HG03575 (cell line): Measurements from ENCODE around the gene FAM219A.
A peak's percentile ranks its signal among the peaks of the same experiment; 100 is the strongest.

Experiments used
- ATAC-seq: cut with Tn5 transposase; IDR thresholded peaks from one replicate; pipeline ENCODE4 v1.9.1; 2021; ENCODE audit not compliant: unreplicated experiment, insufficient number of reproducible peaks, low FRiP score; ENCODE audit errors: extremely low read depth

FAM219A gene, protein sequence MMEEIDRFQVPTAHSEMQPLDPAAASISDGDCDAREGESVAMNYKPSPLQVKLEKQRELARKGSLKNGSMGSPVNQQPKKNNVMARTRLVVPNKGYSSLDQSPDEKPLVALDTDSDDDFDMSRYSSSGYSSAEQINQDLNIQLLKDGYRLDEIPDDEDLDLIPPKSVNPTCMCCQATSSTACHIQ

DNA sequence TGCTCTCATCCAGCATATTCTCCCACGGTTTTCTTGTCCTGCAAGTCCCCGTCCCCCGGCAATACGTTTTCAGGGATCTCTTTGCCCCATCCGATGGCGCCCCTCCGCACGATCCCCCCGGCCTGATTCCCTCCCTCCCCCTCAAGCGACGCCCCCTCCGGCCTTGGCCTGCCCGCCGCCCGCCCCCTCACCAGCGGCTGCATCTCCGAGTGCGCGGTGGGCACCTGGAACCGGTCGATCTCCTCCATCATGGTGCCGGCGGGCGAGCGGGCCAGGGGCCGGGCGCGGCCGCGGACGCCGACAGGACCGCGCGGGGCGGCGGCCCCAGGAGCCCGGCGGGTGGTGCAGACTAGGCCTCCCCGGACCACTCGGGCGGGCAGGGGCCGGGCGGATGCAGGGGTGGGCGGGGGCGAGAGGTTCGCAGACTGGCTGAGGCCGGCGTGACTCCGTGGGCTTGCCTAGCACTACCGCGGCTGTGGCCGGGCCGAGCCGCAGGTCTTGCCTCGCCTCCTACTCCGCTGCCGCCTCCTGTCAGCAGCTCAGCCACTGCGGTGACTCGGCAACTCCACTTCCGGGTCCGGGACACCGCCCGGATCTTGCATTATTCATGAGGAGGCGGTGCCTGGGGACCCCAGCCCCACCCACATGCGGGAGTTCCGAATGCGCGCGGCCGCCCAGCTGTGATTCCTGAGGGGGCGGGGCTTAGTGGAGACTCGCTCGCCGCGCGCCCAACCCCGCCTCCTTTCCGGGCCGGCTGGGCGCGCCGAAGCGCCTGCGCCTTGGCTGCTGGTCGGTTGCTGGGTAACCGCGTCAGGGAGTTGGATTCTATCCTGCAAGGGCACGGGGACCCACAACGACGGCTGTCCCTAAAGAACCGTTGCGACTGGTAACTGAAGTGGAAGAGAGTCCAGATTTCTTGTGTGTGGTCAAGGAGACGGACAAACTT lies at the start of gene FAM219A, which contains the start of gene DNAI1:
FAM219A (minus strand) TSS at position 558 of the 946 bp plus-strand sequence; CDS start at position 251, 307 bp downstream.
DNAI1 (plus strand) TSS at position 793 of the 946 bp plus-strand sequence. CDS start 201 bp downstream, outside the sequence.
- ATAC-seq, result peak; percentile 75

DNA sequence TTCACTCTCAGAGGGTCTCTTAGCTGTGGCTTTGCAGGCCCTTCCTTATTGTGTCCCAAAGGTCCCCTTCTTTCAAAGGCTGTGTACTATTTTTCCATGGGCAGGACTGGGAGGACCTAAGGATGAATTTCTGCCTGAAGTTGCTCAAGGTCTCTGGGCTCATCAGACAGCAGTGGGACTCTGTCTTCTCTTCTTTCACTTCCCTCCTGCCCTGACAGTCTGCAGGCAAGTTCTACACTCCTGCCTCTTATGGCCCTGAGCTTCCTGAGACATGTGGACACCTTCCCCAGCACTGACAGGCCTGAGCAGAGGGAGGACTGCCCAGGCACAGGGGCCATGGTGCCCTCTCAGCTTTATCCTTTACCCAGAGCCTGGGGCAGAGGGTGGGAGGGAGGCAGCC lies 49.6 kb upstream of the FAM219A start:
- ATAC-seq, result no peak

DNA sequence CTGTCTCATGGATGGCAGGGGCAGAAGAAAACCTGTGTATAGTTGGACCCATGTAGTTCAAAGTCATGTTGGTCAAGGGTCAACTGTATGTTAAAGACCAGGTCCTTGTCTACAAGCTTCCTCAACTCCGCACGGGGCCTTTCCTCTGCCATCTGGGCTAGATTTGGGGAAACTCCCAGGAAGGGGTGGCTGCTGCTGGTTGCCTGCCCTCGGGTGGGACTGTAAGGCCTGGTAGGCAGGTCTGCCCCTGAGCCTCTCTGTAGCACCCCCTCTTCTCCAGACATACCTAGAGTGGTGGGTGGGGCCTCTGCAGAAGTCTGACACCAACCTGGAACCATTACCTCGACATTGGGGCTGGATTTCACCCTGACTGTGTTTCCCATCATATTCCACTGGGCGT lies 49.2 kb upstream of the FAM219A start:
- no peak for ATAC-seq

DNA sequence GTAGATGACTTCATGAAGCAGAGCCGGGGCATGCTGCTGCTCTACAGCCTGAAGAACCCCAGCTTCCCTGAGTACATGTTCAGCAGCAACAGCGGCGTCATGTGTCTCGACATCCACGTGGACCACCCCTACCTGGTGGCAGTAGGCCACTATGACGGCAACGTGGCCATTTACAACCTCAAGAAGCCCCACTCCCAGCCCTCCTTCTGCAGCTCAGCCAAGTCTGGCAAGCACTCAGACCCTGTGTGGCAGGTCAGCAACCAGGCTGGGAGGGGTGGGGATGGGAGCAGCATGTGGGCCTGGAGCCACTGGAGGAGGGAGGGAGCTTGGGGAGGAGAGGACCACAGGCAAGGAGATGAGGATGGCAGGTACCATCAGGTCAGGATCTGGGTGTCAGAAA lies 48.3 kb upstream of the FAM219A start:
- ATAC-seq, result no peak

DNA sequence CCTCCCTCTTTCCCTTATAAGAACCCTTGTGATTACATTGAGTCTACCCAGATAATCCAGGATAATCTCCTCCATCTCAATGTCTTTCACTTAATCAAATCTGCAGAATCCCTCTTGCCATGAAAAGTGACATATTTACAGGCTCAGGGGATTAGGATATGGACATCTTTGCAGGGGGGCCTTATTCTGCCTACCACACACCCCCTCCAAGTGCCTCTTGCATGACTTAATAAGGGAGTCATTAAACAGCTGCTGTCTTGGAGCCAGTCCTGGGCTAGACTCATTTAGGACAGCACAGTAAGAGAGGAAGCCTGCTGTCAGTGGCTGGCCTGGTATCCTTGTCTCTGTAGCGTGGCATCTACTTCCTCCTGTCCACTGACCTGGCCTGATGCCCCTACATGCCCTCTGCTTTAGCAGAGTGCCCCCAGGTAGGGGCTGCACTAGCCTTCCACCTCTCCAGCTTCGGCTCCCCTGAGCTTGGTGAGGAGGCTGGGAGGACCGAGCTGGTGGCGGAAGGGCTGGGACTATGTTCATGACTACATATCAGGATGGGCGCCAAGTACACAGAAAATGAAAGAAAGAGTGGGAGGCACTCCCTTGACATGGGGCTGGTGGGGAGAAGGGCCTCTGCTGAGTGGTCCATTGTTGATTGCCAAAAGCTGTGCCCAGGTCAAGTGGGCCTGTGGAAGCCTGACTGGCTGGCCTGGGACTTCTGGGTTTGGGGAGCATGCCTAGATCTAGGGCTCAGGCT lies 47.2 kb upstream of the FAM219A start:
- no peak for ATAC-seq

DNA sequence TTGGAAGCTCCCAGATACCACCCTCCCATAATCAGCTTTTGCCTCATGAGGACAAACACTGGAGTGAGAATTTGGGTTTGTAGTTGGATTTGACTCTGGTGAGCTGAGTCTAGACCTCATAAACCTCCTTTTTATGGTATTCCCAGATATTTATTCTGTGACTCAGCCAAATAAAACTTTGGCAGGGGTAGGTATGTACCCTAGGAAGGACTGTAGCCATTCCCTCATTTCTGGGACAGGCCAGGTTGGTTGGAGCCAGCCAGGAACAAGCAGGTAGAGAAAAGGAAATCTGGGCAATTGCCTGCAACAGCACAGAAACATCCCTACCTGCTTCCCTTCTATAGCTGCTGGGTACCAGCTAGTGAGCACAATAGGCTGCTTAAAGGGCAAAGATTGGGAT lies 45.0 kb upstream of the FAM219A start:
- ATAC-seq, result no peak

DNA sequence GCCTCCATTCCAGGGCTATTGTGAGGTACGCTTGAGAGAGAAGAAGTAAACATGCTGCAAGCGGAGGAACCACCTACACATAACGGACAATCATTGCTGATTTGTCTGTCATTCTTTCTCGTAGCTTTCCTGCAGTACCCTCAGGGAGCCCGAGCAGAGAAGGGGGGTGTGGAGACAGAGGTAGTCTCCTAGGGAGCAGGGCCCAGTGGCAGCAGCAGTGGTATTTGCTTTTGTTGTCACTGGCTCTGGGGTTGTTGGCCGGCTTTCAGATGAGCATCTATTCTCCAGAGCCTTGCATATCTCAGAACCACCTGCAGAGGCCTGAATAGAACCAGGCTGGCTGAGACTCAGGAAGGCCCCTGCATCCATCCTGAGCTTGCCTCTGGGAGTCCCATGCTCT lies 44.5 kb upstream of the FAM219A start:
- no peak for ATAC-seq

DNA sequence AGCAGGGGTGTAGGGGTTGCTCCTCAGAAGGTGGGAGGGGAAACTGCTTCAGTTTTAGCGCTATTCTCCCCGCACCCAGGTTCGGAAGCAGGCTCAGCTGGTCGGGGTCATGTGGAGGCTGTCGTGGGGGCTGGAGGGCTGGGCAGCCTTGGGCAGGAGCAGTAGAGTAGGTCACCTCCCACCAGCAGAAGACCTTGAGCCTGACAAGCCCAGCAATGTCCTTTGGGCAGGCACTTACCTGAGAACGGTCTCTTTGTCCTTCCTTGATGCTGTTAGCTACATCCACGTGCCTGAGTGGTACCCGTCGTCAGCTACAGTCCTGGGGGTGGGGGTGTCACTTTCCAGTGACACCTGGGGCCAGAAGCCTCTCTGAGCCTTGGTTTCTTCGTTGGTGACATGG lies 44.1 kb upstream of the FAM219A start:
- ATAC-seq, result no peak

DNA sequence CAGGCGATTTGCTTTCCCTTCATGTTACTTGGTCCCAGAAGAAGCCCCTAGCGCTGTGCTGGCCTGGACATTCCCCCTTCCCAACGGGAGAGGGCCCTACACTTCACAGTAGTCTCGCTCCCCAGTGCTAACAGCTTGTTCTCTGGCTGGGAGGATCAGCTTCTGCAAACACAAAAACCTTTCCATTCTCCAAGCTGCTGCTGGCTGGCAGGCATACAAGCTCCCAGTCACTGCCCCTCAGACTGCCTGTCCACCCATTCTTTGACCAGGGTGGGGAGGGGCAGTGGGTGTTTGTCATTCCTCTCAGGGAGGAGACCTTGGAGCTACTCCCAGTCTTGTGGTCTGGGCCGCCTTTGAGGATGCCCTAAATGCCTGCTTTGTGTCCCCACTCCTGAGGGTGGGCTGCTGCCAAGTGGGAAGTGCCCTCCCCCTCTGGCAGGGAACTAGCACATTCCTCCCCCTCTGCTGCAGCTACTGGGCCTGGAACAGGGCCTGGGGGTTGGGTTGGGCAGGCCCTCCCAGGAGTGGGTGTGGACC lies 43.6 kb upstream of the FAM219A start:
- no peak for ATAC-seq

DNA sequence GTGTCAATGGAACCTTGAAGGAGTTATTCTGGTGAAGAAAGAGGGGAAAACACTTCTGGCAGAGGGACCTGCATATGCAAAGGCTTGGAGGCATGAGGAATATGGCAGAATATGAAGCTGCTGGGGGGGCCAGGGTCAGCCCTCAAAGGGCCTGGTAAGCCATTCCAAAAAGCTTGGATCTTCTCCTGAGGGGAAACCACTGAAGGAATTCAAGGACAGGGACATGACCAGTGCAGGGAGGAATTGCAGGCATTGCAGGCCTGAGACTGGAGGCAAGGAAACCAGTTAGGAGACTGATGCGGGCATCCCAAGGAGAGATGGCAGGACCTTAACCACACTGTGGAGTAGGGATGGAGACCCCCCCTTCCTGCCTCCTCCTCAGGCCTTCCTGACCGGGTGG lies 43.0 kb upstream of the FAM219A start:
- no peak for ATAC-seq

DNA sequence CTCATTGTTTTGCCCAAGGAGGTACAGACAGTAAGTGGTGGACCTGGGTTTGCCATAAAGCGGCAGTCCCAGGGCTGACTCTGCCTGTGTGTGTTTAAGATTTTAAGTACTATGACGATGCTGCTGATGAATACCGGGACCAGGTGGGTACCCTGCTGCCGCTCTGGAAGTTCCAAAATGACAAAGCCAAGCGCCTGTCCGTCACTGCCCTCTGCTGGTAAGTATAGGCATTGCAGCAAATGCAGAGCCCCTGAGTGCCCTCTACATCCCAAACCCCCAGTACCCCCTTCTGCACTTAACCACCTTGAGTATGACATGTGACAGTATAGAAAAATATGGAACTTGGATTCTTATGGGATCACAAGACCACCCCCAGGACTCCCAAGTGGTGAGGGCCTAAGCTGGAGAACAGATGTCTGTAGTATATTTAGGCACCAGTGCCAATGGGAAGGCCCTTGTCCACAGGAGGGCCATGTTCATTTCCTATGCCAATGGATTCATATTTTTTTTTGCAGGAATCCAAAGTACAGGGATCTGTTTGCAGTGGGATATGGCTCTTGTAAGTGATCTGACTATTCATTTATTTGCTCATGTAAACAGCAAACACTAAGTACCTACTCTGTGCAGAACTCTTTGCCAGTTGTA lies 42.4 kb upstream of the FAM219A start:
- no peak for ATAC-seq

DNA sequence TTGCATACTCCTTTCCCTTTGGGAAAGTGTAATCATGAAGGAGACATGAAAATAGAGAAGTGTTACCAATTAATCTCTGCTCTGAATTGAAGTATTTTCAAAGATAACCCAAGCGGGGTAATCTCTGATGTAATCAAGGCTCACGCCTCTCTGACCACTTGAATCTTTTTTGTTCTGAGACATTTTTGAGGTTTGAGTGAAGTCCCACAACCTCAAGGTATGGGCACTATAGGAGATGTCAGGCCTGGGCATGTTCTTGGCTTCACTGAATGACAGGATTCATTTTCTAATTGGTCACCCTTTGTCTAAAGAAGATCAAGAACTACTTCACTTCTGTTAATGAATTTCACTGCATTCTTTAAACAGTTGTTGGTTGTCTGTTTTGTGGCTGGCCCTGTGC lies 40.7 kb upstream of the FAM219A start:
- no peak for ATAC-seq

DNA sequence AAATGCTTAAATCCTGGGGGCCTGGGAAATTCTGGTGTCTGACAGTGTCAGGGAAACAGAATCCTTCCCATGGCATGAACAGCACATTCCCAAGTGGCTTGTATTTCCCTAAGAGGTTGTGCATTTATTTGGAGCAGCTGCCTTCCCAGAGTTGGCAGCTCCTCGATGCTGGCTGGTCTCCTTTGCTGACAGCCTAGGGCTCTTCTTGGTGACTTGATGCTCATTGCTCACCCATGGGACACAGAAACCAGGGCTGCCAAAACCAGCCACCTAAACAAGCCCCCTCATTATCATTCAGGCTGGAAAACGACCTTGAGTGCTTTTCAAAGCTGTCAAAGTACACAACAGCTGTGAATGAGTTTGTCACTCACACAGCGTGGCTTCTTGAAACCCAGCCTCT lies 40.2 kb upstream of the FAM219A start:
- ATAC-seq, result no peak

DNA sequence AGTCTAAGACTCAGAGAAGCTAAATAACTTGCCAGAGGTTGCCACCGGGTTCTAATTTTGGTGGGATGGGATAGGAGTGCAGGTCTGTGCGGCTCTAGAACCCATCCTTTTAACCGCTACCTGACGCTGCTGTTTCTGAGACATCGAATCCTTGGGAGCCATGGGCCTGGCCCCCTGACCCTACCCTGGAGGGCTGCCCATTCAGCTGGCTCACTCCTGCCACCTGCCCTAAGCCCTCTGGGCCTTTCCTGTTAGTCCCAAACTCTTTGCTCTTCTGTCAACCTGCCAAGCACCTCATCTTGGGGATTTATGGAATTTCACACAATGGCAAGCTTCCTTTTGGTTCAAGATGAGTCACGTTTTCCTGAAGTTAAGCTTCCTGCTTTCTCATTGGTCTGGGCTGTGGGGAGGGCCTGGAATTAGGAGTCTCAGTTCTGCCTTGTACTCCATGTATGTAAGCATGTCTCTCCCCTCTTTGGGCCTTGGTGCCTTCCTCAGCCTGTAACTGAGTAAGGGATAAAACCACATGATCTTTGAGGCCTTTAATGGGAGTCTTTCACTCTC lies 37.9 kb upstream of the FAM219A start:
- ATAC-seq, result no peak

DNA sequence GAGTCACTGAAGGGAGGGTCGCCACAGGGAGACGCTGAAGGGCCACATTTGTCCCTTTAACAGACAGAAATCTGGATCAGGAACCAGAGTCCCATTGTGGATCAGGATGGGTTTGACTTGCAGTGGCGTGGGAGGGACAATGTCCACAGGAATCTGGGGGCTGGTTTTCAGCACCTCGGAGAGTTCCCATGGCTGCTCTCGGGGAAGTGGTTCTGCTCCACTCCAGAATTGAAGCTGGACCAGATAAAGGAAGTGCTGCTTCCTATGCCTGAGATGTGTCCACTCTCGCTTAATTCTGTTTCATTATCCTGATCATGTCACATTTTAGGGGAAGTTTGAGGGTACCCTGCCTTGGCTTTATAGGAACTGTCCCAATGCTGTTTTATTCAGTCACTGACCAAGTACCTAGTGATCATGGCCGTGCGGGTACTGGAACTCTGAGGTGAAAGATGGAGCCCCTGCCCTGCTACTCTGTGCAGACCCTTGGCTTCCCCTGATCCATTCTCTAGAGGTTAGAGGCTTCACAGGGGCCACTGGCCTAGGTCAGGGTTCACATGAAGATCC lies 35.7 kb upstream of the FAM219A start:
- ATAC-seq, result no peak

DNA sequence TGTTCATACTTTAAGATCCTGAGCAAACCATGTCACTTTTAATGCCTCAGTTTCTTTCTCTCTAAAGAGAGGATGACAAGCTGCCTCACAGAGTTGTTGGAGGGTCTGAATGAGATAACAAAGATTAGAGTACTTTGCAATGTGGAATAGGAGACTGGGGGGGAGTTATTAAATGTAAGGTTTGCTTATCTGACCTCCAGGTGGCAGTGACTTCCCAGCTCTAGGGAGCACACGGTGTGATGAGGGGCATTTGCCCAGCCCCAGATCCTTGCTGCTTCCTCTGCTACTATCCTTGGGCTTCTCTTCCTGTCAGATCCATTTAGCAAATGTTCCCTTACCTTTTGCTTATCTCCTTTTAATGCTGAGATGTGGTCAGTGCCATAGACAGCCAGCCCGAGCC lies 33.7 kb upstream of the FAM219A start:
- no peak for ATAC-seq

DNA sequence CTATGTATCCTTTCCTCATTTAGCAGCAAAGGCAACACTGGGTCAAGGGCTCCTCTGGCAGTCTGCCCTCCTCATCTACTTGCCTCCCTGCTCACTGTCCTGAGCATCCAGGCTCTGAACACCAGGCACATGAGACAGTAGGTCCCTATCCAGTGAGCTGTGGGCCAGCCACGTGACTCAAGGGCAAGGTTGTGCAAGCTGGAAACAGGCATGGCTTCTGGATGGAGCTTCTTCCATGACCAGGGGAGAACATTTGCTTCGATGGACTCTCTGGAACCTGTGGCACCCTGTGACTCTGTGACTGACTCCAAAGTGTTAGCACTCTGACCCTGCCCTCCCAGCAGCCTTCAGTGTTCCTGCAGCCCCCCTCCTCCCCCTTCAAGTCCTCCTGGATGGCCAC lies 33.2 kb upstream of the FAM219A start:
- no peak for ATAC-seq

DNA sequence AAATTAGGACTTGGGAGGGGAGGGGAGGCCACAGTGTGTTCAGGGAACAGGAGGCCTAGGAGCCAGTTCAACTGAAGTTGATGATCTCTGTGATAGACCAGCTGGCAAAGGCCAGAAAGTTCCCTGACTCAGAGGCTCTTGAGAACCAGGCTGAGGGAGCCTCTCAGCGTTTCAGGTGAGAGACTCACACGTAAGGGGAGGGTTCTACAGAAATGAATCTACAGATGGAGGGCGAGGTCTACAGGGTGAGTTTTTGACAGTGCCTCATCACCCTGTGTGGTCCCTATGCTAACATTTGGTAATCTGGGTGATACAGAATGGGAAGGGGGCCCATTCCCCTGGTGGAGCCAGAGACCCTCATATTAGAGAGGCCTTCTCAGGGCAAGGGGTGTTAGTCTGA lies 32.4 kb upstream of the FAM219A start:
- no peak for ATAC-seq
